H9 (cell line): ENCODE measurements around the gene COL4A6. TPM values are rescaled to one million over a fixed set of nuclear protein-coding genes. Genes with fewer than 3 reads are reported as not detected.

Experiments
- DNase-seq: peaks from one replicate; pipeline ENCODE4 v3.0.0-alpha.2; 2017
- H2AFZ ChIP-seq: one replicate; pipeline ENCODE4 v1.6.1; 2013; ENCODE audit warnings: mild to moderate bottlenecking, low read length, control low read depth, moderate library complexity
- H2AK5ac ChIP-seq: 2 replicates; pipeline ENCODE4 v1.6.1; 2013; ENCODE audit warnings: low read length, control low read depth, mixed read lengths; ENCODE audit not compliant: insufficient read length
- H2BK120ac ChIP-seq: one replicate; pipeline ENCODE4 v1.6.1; 2013; ENCODE audit warnings: low read depth, mild to moderate bottlenecking, low read length, control low read depth, inconsistent platforms; ENCODE audit not compliant: poor library complexity, severe bottlenecking
- H2BK12ac ChIP-seq: 2 replicates; pipeline ENCODE4 v1.6.1; 2013; ENCODE audit warnings: low read length, control low read depth, mixed read lengths, low read depth; ENCODE audit not compliant: insufficient read length
- H2BK15ac ChIP-seq: 2 replicates; pipeline ENCODE4 v1.6.1; 2013; ENCODE audit warnings: low read depth, low read length, control low read depth
- H2BK20ac ChIP-seq: one replicate; pipeline ENCODE4 v1.6.1; 2013; ENCODE audit warnings: low read depth, mild to moderate bottlenecking, low read length, control low read depth, inconsistent platforms; ENCODE audit not compliant: poor library complexity, severe bottlenecking
- H2BK5ac ChIP-seq: 2 replicates; pipeline ENCODE4 v1.6.1; 2013; ENCODE audit warnings: low read length, control low read depth, mixed read lengths; ENCODE audit not compliant: insufficient read length
- H3K14ac ChIP-seq: 2 replicates; pipeline ENCODE4 v1.6.1; 2013; ENCODE audit warnings: low read length, control low read depth; ENCODE audit not compliant: insufficient read depth
- H3K18ac ChIP-seq: 2 replicates; pipeline ENCODE4 v1.6.1; 2013; ENCODE audit warnings: low read depth, mild to moderate bottlenecking, mixed read lengths, low read length, control low read depth; ENCODE audit not compliant: insufficient read length
- H3K23ac ChIP-seq: 2 replicates; pipeline ENCODE4 v1.6.1; 2013; ENCODE audit warnings: low read length, control low read depth, mixed read lengths, low read depth; ENCODE audit not compliant: insufficient read length
- H3K23me2 ChIP-seq: 2 replicates; pipeline ENCODE4 v1.6.1; 2013; ENCODE audit warnings: low read depth, mild to moderate bottlenecking, mixed read lengths, low read length, control low read depth; ENCODE audit not compliant: insufficient read length, poor library complexity, severe bottlenecking
- H3K27ac ChIP-seq: 2 replicates; pipeline ENCODE4 v1.5.1; 2013; ENCODE audit warnings: low read length, control low read depth, mixed read lengths, low read depth; ENCODE audit not compliant: insufficient read length
- H3K27me3 ChIP-seq: 2 replicates; pipeline ENCODE4 v1.6.1; 2013; ENCODE audit warnings: low read length, control low read depth, inconsistent platforms; ENCODE audit not compliant: insufficient read depth
- H3K4ac ChIP-seq: 2 replicates; pipeline ENCODE4 v1.6.1; 2013; ENCODE audit warnings: low read depth, mild to moderate bottlenecking, control low read depth, inconsistent platforms, low read length, moderate library complexity
- H3K4me1 ChIP-seq: 2 replicates; pipeline ENCODE4 v1.6.1; 2013; ENCODE audit warnings: low read length, control low read depth, inconsistent platforms; ENCODE audit not compliant: insufficient read depth
- H3K4me2 ChIP-seq: 2 replicates; pipeline ENCODE4 v1.6.1; 2013; ENCODE audit warnings: low read length, control low read depth, mixed read lengths; ENCODE audit not compliant: insufficient read length, insufficient read depth
- H3K56ac ChIP-seq: 2 replicates; pipeline ENCODE4 v1.6.1; 2013; ENCODE audit warnings: low read depth, mild to moderate bottlenecking, mixed read lengths, low read length, control low read depth; ENCODE audit not compliant: insufficient read length
- H3K79me1 ChIP-seq: 2 replicates; pipeline ENCODE4 v1.6.1; 2013; ENCODE audit warnings: low read depth, mild to moderate bottlenecking, moderate library complexity, low read length, control low read depth, inconsistent platforms; ENCODE audit not compliant: insufficient read depth, poor library complexity, severe bottlenecking
- H3K79me2 ChIP-seq: 2 replicates; pipeline ENCODE4 v1.6.1; 2013; ENCODE audit warnings: low read length, control low read depth, inconsistent platforms; ENCODE audit not compliant: insufficient read depth
- H3K9ac ChIP-seq: 2 replicates; pipeline ENCODE4 v1.6.1; 2013; ENCODE audit warnings: low read length, control low read depth, mixed read lengths; ENCODE audit not compliant: insufficient read length; ENCODE audit errors: extremely low read depth
- H3K9me3 ChIP-seq: one replicate; pipeline ENCODE4 v1.6.1; 2013; ENCODE audit warnings: low read depth, low read length, inconsistent platforms; ENCODE audit not compliant: control insufficient read depth
- H3T11ph ChIP-seq: one replicate; pipeline ENCODE4 v1.6.1; 2013; ENCODE audit warnings: mild to moderate bottlenecking, low read length, control low read depth, inconsistent platforms
- H4K20me1 ChIP-seq: one replicate; pipeline ENCODE4 v1.6.1; 2013; ENCODE audit not compliant: control insufficient read depth, insufficient read length, insufficient read depth
- H4K5ac ChIP-seq: 2 replicates; pipeline ENCODE4 v1.6.1; 2013; ENCODE audit warnings: low read depth, mild to moderate bottlenecking, mixed read lengths, low read length, control low read depth; ENCODE audit not compliant: insufficient read length
- H4K8ac ChIP-seq: replicated peaks from 2 replicates; pipeline ENCODE4 v1.6.1; 2013; ENCODE audit warnings: low read length, control low read depth, mixed read lengths, low read depth; ENCODE audit not compliant: insufficient read length
- H4K91ac ChIP-seq: 2 replicates; pipeline ENCODE4 v1.6.1; 2013; ENCODE audit warnings: low read depth, mild to moderate bottlenecking, moderate library complexity, mixed read lengths, low read length, control low read depth; ENCODE audit not compliant: insufficient read length
- H3K27ac Mint-ChIP-seq, 3 experiments: 2 replicates in 2 of 3; 3 replicates in 1 of 3; pipeline ENCODE4 v1.8.0; 2020 to 2021; ENCODE audit warnings: mixed read lengths in 3 of 3, mild to moderate bottlenecking in 1 of 3, moderate library complexity in 1 of 3
- H3K27me3 Mint-ChIP-seq: 2 replicates; pipeline ENCODE4 v1.8.0; 2021; ENCODE audit warnings: low read depth, mild to moderate bottlenecking, moderate library complexity, mixed read lengths
- H3K36me3 Mint-ChIP-seq, 3 experiments: 2 replicates in 2 of 3; 3 replicates in 1 of 3; pipeline ENCODE4 v1.8.0; 2020 to 2021; ENCODE audit warnings: low read depth in 3 of 3, mixed read lengths in 3 of 3; ENCODE audit not compliant: insufficient read depth in 1 of 3
- H3K4me1 Mint-ChIP-seq, 2 experiments: 2 replicates each; pipeline ENCODE4 v1.8.0; 2020; ENCODE audit warnings: mixed read lengths in 2 of 2
- H3K4me3 Mint-ChIP-seq, 2 experiments: 2 replicates in 1 of 2; 3 replicates in 1 of 2; pipeline ENCODE4 v1.8.0; 2020 to 2021; ENCODE audit warnings: mild to moderate bottlenecking in 2 of 2, mixed read lengths in 2 of 2, moderate library complexity in 1 of 2
- H3K9me3 Mint-ChIP-seq, 2 experiments: 2 replicates in 1 of 2; 3 replicates in 1 of 2; pipeline ENCODE4 v1.8.0; 2020; ENCODE audit warnings: mild to moderate bottlenecking in 2 of 2, mixed read lengths in 2 of 2, moderate library complexity in 1 of 2
- CTCF ChIP-seq: fragments of 200-600 bp; sonication (generic); conservative IDR thresholded peaks from 3 replicates; pipeline ENCODE4 v1.8.0; 2021; ENCODE audit warnings: antibody characterized with exemption, mild to moderate bottlenecking
- WGBS: extraction: QIAGEN DNeasy Blood & Tissue Kit; methylation state at CpG from one replicate; pipeline ENCODE4 v1.1.7; 2013; ENCODE audit warnings: missing lambda C conversion rate, low lambda C conversion rate, mixed read lengths; ENCODE audit not compliant: insufficient read length; ENCODE audit errors: extremely low coverage; 5-methylcytosine and 5-hydroxymethylcytosine counted together
- total RNA-seq: library from RNA; stranded (reverse); gene quantifications from 2 replicates; pipeline ENCODE4 v1.2.1, GENCODE V29; 2021

The COL4A6 gene
- total RNA-seq, 1 experiment from 2014 or later, result 16.7 TPM

- Histone ChIP-seq H4K5ac (no peak overlapping the region), H3T11ph (no peak overlapping the region), H2BK20ac (no peak overlapping the region), H4K20me1 (no peaks in the 10 kb centered on the region), H2BK12ac (no peak overlapping the region), H3K27me3 (no peaks in the 10 kb centered on the region), H4K8ac (no peak overlapping the region), H2BK120ac (no peak overlapping the region), H2AFZ (no peak overlapping the region), H2AK5ac (no peak overlapping the region), H3K4me1 (no peaks in the 10 kb centered on the region), H3K4me2 (no peak overlapping the region), H2BK5ac (no peak overlapping the region), H4K91ac (no peak overlapping the region), H3K18ac (no peak overlapping the region), H2BK15ac (no peak overlapping the region), H3K56ac (no peak overlapping the region), H3K23ac (no peak overlapping the region), H3K9ac (no peak overlapping the region), H3K79me2 (no peaks in the 10 kb centered on the region), H3K27ac (no peak overlapping the region), H3K9me3 (no peaks in the 10 kb centered on the region), H3K23me2 (no peaks in the 10 kb centered on the region), H3K4ac (no peak overlapping the region), H3K79me1 (no peaks in the 10 kb centered on the region), H3K14ac (no peak overlapping the region)
- H3K9me3 Mint-ChIP-seq, result no peaks in the 10 kb centered on the region
- no peak for TF ChIP-seq CTCF
- peaks cover 3 to 10% of the 10 kb centered on the region in 2 experiments for H3K4me1 Mint-ChIP-seq
- H3K36me3 Mint-ChIP-seq, result no peaks in the 10 kb centered on the region; a peak in 2 of 7 replicates
- no peaks in the 10 kb centered on the region for H3K27me3 Mint-ChIP-seq
- DNase-seq, result no peak
- no peak overlapping the region for H3K4me3 Mint-ChIP-seq
- WGBS, result no CpG with 5 or more reads among the region's 3 CpGs
- no peak overlapping the region for H3K27ac Mint-ChIP-seq
Observed at GRCh38 chrX:108157628-108158027, 280.6 kb downstream of the COL4A6 start.
